ENCODE data around the gene OOSP2. TPM values are rescaled to one million over a fixed set of nuclear protein-coding genes. Genes with fewer than 3 reads are reported as not detected.

OOSP2 gene
- not detected in 2 replicates for total RNA-seq

GRCh38 chr11:60040109-60040508, at the start of gene OOSP2:
Gene OOSP2 (plus strand): TSS chr11:60040409. CDS start chr11:60040460, 51 bp downstream.

GRCh38 chr11:60016881-60017280, 23.3 kb upstream of the OOSP2 start, which contains the start of gene OOSP4B:
Gene OOSP4B (plus strand): TSS chr11:60017181.

GRCh38 chr11:60056349-60056969, 16.2 kb downstream of the OOSP2 start, which contains the start of gene MS4A3:
Gene MS4A3 (plus strand): TSS chr11:60056665. CDS start chr11:60061161, 4,496 bp downstream.

GRCh38 chr11:60088364-60088763, 48.2 kb downstream of the OOSP2 start, which contains the start of gene MS4A2:
Gene MS4A2 (plus strand): TSS chr11:60088664. CDS start chr11:60088766, 102 bp downstream.

Other genes with a start within 250 kb of the OOSP2 start
- 29.6 and 36.9 TPM in 2 replicates for gene MRPL16, start 229.6 kb upstream of the OOSP2 start, total RNA-seq
- not detected in 2 replicates for gene CBLIF, start 194.9 kb upstream of the OOSP2 start, total RNA-seq
- gene TCN1, start 173.9 kb upstream of the OOSP2 start, total RNA-seq: 0.65 TPM in 1 of 2 replicates, not detected in the other
- gene OOSP3, start 161.6 kb upstream of the OOSP2 start, total RNA-seq: not detected in 2 replicates
- not detected in 2 replicates for gene OOSP1, start 102.0 kb upstream of the OOSP2 start, total RNA-seq
- gene OOSP4A, start 76.4 kb upstream of the OOSP2 start, total RNA-seq: not detected in 2 replicates
- not detected in 2 replicates for gene OOSP4B, start 23.2 kb upstream of the OOSP2 start, total RNA-seq
- not detected in 2 replicates for gene MS4A3, start 16.3 kb downstream of the OOSP2 start, total RNA-seq
- not detected in 2 replicates for gene MS4A2, start 48.3 kb downstream of the OOSP2 start, total RNA-seq
- gene MS4A6A, start 142.7 kb downstream of the OOSP2 start, total RNA-seq: 1.6 TPM in 1 of 2 replicates, not detected in the other
- not detected in 2 replicates for gene MS4A4E, start 202.7 kb downstream of the OOSP2 start, total RNA-seq
- gene MS4A4A, start 240.3 kb downstream of the OOSP2 start, total RNA-seq: not detected in 2 replicates